D341Med (cell line): ENCODE data around the gene CACNG5.

Experiments used
- DNase-seq: peaks from one replicate; pipeline ENCODE4 v3.0.0; 2012; ENCODE audit warnings: low spot score

Gene CACNG5

DNA sequence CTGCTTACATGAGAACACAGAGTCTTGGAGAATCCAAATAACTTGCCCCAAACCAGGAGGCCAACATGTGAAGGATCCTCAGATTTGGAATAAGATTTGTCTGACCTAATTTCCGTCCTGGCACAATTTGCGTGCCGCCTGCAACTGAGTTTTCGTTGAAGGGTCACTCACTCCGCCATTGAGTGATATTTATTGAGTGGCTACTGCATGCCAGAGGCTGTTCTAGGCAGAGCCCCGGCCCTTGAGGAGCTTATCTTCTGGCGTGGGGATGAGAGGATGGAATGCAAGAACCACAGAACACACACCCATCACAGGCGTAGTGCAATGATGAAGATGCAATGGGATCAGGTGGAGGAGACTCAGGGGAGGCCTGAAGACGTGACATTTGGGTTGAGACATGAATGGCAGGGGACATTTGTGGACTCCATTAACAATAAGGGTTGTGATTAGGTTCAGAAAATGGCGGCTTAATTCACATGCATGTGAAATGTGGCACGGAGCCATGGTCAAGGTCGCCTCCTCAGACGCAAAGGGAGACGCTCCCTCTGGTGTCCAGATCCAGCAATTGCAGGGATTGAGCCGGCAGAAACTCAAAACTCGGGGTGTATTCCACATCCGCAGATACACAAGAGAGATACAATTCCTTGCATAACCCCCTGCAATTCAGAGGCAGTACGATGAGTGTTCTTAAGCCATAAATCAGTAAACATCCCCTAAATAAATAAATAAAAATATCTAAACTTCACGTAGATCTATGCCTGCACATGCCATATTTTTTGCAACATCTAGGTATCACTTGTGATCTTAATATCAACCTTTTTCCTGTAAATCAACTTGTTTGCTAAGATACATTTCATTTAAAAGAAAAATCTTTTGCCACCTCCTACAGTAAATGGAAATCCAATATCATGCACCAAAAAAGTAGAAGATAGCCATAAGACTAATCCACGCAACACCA is 71.7 kb downstream of the CACNG5 start:
- DNase-seq, result peak; percentile 88

DNA sequence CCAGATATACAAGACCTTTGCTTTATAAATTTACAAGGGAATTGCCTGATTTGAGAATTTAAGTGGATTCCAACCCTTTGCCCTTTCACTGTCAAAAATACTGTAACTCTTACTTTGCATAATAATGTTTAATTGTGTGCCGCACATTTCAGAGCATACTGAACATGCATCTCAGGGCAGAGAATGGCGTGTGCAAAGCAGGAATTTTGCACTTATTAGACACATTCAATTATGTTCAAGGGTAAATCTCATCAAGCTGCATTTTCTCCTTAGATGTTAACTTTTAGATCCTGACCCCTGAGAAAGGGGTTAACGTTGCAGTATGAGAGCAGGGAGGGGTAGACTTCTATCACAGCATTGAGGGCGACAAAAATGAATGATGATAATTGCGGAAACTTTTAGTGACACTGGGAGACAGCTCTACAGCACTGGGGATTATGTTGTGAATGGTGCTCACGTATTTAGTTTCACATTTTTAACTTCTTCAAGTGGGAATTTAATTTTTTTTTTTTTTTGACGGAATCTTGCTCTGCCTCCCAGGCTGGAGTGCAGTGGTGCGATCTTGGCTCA is 75.0 kb downstream of the CACNG5 start:
- DNase-seq, result no peak

DNA sequence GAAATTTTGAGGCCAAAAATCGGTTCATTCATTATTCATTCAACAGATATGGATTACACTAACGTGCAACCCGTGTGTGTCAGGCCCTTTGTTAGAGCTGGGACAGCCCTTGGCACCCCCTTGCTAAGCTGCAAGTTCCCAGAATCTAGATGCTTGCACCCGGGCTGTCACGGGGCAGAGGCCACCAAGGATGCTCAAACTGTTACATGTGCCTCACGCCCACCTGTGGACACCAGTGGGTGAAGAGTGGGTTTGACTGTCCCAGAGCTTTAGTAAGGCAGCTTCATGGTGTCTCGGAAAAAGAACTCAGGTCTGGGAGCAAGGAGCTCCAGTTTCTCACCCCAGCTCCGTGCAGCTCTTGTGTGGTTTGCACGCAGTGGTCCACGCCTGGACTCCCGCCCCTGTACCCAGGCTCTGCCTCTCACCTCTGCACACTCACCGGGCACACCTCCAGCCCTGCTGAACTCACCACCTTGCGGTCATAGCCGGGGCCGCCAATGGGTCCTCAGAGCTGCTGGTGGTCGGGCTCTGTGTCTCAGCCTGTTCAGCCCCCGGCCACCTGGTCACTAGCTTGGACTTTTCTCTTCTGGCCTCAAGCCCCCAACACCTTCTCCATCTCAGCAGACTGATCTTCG is 75.9 kb downstream of the CACNG5 start:
- DNase-seq, result no peak

DNA sequence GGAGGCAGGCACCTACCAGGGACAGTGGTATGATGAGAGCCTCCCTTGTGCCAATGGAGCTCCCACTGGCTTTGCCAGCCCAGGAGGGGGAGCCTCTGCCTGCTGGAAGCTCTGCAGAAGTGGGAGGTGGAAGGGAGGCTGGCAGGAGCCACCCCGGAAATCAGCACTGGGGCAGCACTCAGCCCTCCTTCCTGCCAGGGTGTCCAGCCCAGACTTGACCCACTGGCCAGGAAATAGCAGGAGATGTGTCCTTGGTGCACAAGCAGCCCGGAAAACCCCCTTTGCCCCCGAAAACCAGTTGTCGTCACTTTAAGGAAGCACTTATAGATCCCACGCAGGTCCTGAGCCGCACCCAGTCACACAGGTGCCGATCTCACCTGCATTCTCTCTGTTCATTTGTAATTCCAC is 80.3 kb downstream of the CACNG5 start:
- peak; percentile 79 for DNase-seq

DNA sequence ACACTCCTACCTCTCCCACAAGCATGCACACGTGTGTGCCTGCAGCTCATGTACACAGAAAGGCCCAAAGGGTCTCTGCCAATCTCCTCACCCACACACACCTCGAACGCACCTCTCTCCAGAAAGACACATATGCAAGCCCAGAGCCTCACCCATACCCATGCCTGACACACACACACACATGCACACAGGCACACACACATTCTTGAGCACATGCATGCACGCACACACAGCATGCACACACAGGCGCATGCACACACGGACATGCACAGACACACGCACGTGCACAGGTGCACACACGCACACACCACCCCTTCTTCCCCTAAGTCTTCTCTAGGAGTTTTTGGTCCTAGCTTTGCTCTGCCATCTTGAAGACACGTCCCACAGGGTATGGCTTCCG is 80.9 kb downstream of the CACNG5 start:
- DNase-seq, result no peak

DNA sequence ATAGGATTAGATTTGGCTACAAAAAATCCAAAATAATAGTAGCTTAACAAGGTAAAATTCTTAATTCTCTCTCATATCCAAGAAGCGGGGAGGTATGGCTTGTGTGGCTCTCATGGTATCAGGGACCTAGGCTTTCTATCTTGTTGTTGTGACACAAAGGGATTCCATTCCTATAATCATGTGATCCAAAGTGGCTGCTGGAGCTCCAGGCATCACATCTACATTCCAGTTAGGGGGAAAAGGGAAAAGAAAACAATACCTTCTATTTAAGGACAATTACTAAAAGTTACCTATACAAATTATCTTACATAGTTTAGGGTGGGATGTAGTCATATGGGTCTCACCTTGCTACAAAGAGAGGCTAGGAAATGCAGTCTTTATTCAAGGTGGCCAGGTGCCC is 82.0 kb downstream of the CACNG5 start:
- no peak for DNase-seq

DNA sequence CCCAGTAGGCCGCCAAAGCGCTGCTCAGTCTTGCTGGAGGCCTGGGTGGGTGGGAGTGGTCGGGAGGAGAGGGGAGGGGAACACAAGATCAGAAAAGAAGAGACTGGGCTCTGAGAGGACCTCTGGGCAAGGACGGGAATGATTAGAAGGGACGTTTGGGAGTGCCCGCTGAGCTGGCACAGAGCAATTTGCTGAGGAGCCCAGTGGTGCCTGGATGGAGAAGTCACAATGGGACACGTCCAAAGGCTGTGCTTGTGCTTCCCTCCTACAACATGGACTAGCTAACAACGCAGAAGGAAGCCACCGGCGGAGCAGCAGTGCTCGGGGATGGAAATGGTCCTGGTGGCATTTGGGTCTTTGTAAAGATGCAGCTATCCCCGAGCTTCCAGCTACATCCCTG is 84.0 kb downstream of the CACNG5 start:
- DNase-seq, result no peak

GRCh38 chr17:66920435-66920834 is 85.5 kb downstream of the CACNG5 start:
- no peak for DNase-seq

DNA sequence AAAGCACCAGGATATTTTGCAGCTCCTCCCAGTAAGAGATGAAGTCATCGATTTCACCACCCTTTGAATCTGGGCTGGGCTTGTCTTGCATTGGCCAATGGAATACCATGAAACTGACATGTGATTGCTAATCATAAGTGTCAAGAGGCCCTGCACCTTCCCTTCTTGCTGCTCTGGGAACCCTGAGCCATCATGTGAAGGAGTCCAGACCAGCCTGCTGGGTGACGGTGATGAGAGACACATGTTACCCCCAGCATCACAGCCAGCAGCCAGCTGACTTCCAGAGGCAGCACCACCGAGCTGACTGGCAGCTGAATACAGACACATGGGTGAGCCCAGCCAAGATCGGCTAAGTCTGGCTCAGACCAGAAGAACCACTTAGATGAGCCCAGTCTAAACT is 86.0 kb downstream of the CACNG5 start:
- no peak for DNase-seq

DNA sequence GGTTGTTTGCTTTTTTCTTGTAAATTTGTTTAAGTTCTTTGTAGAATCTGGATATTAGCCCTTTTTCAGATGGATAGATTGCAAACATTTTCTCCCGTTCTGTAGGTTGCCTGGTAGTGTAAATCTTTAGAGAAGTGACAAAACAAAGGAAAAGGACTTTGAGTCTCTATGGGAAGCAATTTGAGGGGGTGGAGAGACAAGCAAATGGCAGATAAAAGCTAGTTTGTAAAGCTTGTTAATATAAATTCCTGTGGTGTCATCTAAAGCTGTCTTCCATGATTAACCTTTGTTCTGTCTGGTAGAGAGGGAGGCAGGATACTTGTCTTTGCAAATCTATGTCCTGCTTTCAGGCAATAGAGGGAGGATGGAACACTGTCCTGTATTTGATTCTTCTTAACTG is 89.0 kb downstream of the CACNG5 start:
- no peak for DNase-seq

- no peak for DNase-seq
These were observed 91.0 kb downstream of the CACNG5 start for GRCh38 chr17:66925811-66926500.

- no peak for DNase-seq
These were observed 94.0 kb downstream of the CACNG5 start for GRCh38 chr17:66928949-66929348.

DNA sequence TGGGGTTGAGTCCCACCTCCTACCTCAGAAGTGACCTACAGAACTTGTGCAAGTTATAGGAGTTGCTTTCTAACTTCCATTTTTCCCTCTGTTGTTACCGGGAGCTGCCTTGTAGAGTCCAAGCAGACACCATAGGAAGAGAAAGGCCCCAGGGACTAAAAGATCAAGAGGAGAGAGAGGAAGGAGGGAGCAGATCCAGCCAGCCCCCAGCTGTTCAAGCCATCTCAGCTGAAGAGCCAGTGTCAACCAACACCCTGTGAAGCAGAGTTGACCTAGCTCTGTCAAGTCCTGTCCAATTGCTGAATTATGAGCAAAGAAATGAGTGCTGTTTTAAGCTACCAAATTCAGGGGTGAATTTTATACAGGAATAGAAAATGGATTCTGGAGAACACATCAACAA is 94.7 kb downstream of the CACNG5 start:
- DNase-seq, result no peak

GRCh38 chr17:66930933-66931332 is 96.0 kb downstream of the CACNG5 start:
- DNase-seq, result no peak

DNA sequence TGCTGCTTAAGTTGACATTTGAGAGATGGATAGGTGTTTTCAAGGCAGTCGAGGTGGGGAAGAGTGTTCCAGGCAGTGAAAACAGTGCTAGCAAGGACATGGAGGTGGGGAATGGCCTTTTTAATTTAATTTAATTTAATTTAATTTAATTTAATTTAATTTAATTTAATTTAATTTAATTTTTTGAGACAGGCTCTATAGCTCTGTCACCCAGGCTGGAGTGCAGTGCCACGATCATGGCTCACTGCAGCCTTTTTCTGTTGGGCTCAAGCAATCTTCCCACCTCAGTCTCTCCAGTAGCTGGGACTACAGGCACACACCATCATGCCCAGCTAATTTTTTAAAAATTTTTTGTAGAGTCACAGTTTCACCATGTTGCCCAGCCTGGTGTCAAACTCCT is 97.4 kb downstream of the CACNG5 start:
- no peak for DNase-seq

DNA sequence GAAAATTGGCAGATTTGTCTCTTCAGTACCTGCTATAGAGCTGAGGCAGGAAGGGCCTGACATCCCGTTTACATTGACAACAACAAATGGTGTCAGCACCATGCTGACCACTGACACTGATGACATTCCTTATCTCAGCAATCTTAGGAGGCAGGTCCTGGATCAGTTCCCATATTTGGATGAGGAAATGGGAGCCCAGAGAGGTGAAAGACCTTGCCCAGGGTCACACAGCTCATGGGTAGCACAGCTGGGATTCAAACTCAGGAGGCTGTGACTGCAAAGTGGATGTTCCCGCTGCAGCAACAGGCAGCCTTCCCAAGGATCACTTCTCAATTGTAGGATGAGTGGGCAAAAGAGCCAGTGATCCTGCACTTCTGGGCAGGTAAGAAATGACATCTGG is 99.1 kb downstream of the CACNG5 start:
- no peak for DNase-seq
